Measurements from ENCODE around the gene DMXL1. TPM values are rescaled to one million over a fixed set of nuclear protein-coding genes. Genes with fewer than 3 reads are reported as not detected.

Gene DMXL1
- total RNA-seq (10 to 100 TPM; 18.0 to 30.5 (median 24.8) TPM), polyA plus RNA-seq (10 to 100 TPM in 1 of 2 donors, 1 to 10 TPM in 1; 9.9 to 14.7 TPM)

- FAIRE-seq (peak; percentile 69), ATAC-seq (peak; percentile 89 to 94 (median 93)), DNase-seq (peak; percentile 99 to 100 (median 99))
- WGBS, 2 donors: 0 to 1% methylated on average over 38 to 68 of the region's 68 CpGs
- Histone ChIP-seq H3K27ac (peak within 1 kb of the TSS; percentile 96 to 99 (median 97)), H3K36me3 (no peaks in the 10 kb centered on the region), H3K9me3 (no peaks in the 10 kb centered on the region), H3K4me1 (peaks cover 8 to 22% (median 11%) of the 10 kb centered on the region in 3 donors), H3K27me3 (no peaks in the 10 kb centered on the region), H3K4me3 (peak within 1 kb of the TSS; percentile 74 to 98 (median 81))
- intact Hi-C loops (cut with DNase I): no loop called here
- no peak for TF ChIP-seq CTCF (IDR thresholded peaks at IDR 0.05)
These were observed at the start of gene DMXL1 for GRCh38 chr5:119070828-119071560. Gene DMXL1 (plus strand): TSS chr5:119071087. CDS start chr5:119071570, 483 bp downstream.

GRCh38 chr5:119021149-119021732, 49.6 kb upstream of the DMXL1 start:
- ATAC-seq (no peak), FAIRE-seq (no peak), DNase-seq (no peak)
- intact Hi-C loops (cut with DNase I): no loop called here
- H3K27ac ChIP-seq: no peak overlapping the region
- H3K4me3 ChIP-seq: no peak overlapping the region
- no peaks in the 10 kb centered on the region for H3K27me3 ChIP-seq
- WGBS, 2 donors: 72 to 79% methylated on average over 3 of the region's 3 CpGs
- no peaks in the 10 kb centered on the region for H3K4me1 ChIP-seq
- H3K36me3 ChIP-seq: no peaks in the 10 kb centered on the region
- H3K9me3 ChIP-seq: no peaks in the 10 kb centered on the region
- no peak for TF ChIP-seq CTCF (IDR thresholded peaks at IDR 0.05)

GRCh38 chr5:119022017-119022745, 48.7 kb upstream of the DMXL1 start:
- FAIRE-seq (no peak), ATAC-seq (peak; percentile 53 to 88 (median 79)), DNase-seq (no peak)
- H3K27ac ChIP-seq: no peak overlapping the region
- H3K27me3 ChIP-seq: no peaks in the 10 kb centered on the region
- TF ChIP-seq CTCF (IDR thresholded peaks at IDR 0.05): peak in 1 of 4 donors; percentile 11
- no peaks in the 10 kb centered on the region for H3K4me1 ChIP-seq
- 38 to 60% methylated on average over 5 of the region's 5 CpGs for WGBS, 2 donors
- intact Hi-C loops (cut with DNase I): no loop called here
- H3K9me3 ChIP-seq: no peaks in the 10 kb centered on the region
- H3K4me3 ChIP-seq: no peak overlapping the region
- H3K36me3 ChIP-seq: no peaks in the 10 kb centered on the region

- DNase-seq: no peak
- TF ChIP-seq CTCF (IDR thresholded peaks at IDR 0.05): no peak
- no peaks in the 10 kb centered on the region for H3K9me3 ChIP-seq
- no peak for ATAC-seq
- 13 to 21% methylated on average over 1 of the region's 1 CpG for whole genome bisulfite sequencing, 2 donors
- H3K4me1 ChIP-seq: no peaks in the 10 kb centered on the region
- no peaks in the 10 kb centered on the region for H3K36me3 ChIP-seq
- H3K27me3 ChIP-seq: no peaks in the 10 kb centered on the region
- intact Hi-C loops (cut with DNase I): no loop called here
- no peak for FAIRE-seq
- no peak overlapping the region for H3K4me3 ChIP-seq
- H3K27ac ChIP-seq: no peak overlapping the region
These were observed 48.1 kb upstream of the DMXL1 start for GRCh38 chr5:119022773-119023172.
